Measurements from ENCODE around the gene CXCL8.

DNA sequence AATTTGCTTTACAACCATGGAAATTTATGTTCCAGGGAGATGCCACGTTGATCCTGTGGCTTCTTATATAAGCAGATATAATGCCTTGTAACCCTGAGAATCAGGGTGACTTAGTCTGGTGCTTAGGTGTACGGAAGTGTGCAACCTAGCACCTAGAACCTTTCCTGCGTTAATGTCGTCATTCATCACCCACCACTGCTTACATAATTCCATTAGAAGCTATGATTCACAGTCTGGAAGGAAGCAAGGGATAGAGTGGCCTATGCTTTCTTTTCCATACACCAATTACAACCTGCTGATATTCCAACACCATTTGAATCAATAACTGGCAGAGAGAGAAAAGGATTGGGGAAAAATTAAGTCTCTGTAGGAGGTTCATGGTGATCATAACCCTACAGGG lies 17.3 kb upstream of the CXCL8 start:
- TF ChIP-seq POLR2A (IDR thresholded peaks at IDR 0.05) (no peak), CTCF (IDR thresholded peaks at IDR 0.05) (no peak), POLR2AphosphoS5 (IDR thresholded peaks at IDR 0.05) (no peak)

Data from prostate gland (tissue), 2 donors.